ENCODE data around the gene CRKL. TPM values are rescaled to one million over a fixed set of nuclear protein-coding genes. Genes with fewer than 3 reads are reported as not detected.

The CRKL gene
- total RNA-seq, 1 experiment from 2014 or later: 106 TPM

DNA sequence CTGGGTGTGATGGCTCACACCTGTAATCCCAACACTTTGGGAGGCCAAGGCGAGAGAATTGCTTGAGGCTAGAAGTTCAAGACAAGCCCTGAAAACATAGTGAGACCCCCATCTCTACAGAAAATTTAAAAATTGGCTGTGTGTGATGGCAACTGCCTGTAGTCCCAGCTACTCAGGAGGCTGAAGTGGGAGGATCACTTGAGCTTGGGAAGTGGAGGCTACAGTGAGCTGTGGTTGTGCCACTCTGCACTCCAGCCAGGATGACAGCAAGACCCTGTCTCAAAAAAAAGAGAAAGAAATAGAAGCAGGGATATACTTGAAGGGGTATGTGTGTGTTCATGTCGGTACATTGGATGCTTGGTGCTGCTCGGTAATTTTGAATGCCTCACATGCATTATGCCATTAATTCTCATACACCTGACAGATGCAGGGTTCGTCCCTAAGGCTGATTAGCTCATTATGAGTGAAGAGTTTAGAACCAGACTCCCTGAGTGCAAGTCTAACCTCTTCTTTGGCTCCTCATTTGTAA is 14.0 kb downstream of the CRKL start:
- H3K27me3 Mint-ChIP-seq (ENCODE audit: low read depth): no peaks in the 10 kb centered on the region
- no peak overlapping the region for H3K4ac ChIP-seq (ENCODE audit: low read depth, low read length)
- H3K27ac ChIP-seq (ENCODE audit: insufficient read length, low read depth, low read length): no peak overlapping the region
- no peaks in the 10 kb centered on the region for H3K23me2 ChIP-seq (ENCODE audit: insufficient read length, low read depth, low read length, poor library complexity, severe bottlenecking)
- no peak overlapping the region for H2BK20ac ChIP-seq (ENCODE audit: low read depth, low read length, poor library complexity, severe bottlenecking)
- no peak overlapping the region for H3K18ac ChIP-seq (ENCODE audit: insufficient read length, low read depth, low read length)
- H3K27ac Mint-ChIP-seq: no peak overlapping the region; a peak in 1 of 7 replicates
- no peak for DNase-seq
- no peak overlapping the region for H2AK5ac ChIP-seq (ENCODE audit: insufficient read length, low read length)
- no peaks in the 10 kb centered on the region; the same call in 1 of the 2 replicates for H3K4me1 ChIP-seq (ENCODE audit: insufficient read depth, low read length)
- H3K14ac ChIP-seq (ENCODE audit: insufficient read depth, low read length): no peak overlapping the region
- H3K4me3 Mint-ChIP-seq: no peak overlapping the region
- no peak overlapping the region for H3T11ph ChIP-seq (ENCODE audit: low read length)
- peaks cover 25 to 56% (median 34%) of the 10 kb centered on the region in 3 experiments for H3K36me3 Mint-ChIP-seq (ENCODE audit: insufficient read depth in 1 of 3, low read depth in 3 of 3)
- H2BK120ac ChIP-seq (ENCODE audit: low read depth, low read length, poor library complexity, severe bottlenecking): no peak overlapping the region
- no peak overlapping the region for H4K91ac ChIP-seq (ENCODE audit: insufficient read length, low read depth, low read length)
- no peak overlapping the region for H4K5ac ChIP-seq (ENCODE audit: insufficient read length, low read depth, low read length)
- H3K23ac ChIP-seq (ENCODE audit: insufficient read length, low read depth, low read length): no peak overlapping the region
- no peaks in the 10 kb centered on the region for H3K9me3 ChIP-seq (ENCODE audit: control insufficient read depth, low read depth, low read length)
- H2BK12ac ChIP-seq (ENCODE audit: insufficient read length, low read depth, low read length): no peak overlapping the region
- peaks cover 72% of the 10 kb centered on the region; the same call in 1 of the 2 replicates for H3K79me2 ChIP-seq (ENCODE audit: insufficient read depth, low read length)
- no peak overlapping the region for H2AFZ ChIP-seq (ENCODE audit: low read length)
- WGBS (ENCODE audit: extremely low coverage, insufficient read length, low lambda C conversion rate): no CpG with 5 or more reads among the region's 4 CpGs
- H3K4me2 ChIP-seq (ENCODE audit: insufficient read depth, insufficient read length, low read length): no peak overlapping the region
- H4K8ac ChIP-seq (replicated peaks; ENCODE audit: insufficient read length, low read depth, low read length): no peak overlapping the region
- peaks cover 9 to 12% of the 10 kb centered on the region in 2 experiments for H3K4me1 Mint-ChIP-seq
- H3K79me1 ChIP-seq (ENCODE audit: insufficient read depth, low read depth, low read length, poor library complexity, severe bottlenecking): peaks cover 9% of the 10 kb centered on the region
- no peak overlapping the region for H2BK5ac ChIP-seq (ENCODE audit: insufficient read length, low read length)
- no peaks in the 10 kb centered on the region for H4K20me1 ChIP-seq (ENCODE audit: control insufficient read depth, insufficient read depth, insufficient read length)
- H3K9ac ChIP-seq (ENCODE audit: extremely low read depth, insufficient read length, low read length): no peak overlapping the region
- H3K9me3 Mint-ChIP-seq: no peaks in the 10 kb centered on the region
- no peak overlapping the region for H2BK15ac ChIP-seq (ENCODE audit: low read depth, low read length)
- TF ChIP-seq, protein P1, sequence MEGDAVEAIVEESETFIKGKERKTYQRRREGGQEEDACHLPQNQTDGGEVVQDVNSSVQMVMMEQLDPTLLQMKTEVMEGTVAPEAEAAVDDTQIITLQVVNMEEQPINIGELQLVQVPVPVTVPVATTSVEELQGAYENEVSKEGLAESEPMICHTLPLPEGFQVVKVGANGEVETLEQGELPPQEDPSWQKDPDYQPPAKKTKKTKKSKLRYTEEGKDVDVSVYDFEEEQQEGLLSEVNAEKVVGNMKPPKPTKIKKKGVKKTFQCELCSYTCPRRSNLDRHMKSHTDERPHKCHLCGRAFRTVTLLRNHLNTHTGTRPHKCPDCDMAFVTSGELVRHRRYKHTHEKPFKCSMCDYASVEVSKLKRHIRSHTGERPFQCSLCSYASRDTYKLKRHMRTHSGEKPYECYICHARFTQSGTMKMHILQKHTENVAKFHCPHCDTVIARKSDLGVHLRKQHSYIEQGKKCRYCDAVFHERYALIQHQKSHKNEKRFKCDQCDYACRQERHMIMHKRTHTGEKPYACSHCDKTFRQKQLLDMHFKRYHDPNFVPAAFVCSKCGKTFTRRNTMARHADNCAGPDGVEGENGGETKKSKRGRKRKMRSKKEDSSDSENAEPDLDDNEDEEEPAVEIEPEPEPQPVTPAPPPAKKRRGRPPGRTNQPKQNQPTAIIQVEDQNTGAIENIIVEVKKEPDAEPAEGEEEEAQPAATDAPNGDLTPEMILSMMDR (conservative IDR thresholded peaks at IDR 0.05): no peak
- no peak overlapping the region for H3K56ac ChIP-seq (ENCODE audit: insufficient read length, low read depth, low read length)
- H3K27me3 ChIP-seq (ENCODE audit: insufficient read depth, low read length): no peaks in the 10 kb centered on the region
